Liver (tissue), 9 donors: Measurements from ENCODE around the gene JMJD1C. TPM values are rescaled to one million over a fixed set of nuclear protein-coding genes. Genes with fewer than 3 reads are reported as not detected.

Experiments
- DNase-seq: peaks from one replicate; pipeline ENCODE4 v3.0.0-alpha.2; 2017; ENCODE audit warnings: low spot score
- H3K27ac ChIP-seq, 2 donors: one replicate each; pipeline ENCODE4 v1.7.0; 2013; ENCODE audit warnings: inconsistent platforms in 2 of 2, low read length in 2 of 2, control low read depth in 1 of 2, low read depth in 1 of 2, mild to moderate bottlenecking in 1 of 2
- H3K27me3 ChIP-seq, 4 donors: one replicate each; pipeline versions ENCODE4 v1.6.1 to v1.7.0; 2013; ENCODE audit warnings: low read length in 3 of 4, inconsistent platforms in 1 of 4, mild to moderate bottlenecking in 1 of 4, moderate library complexity in 1 of 4; ENCODE audit not compliant: control insufficient read depth in 4 of 4, insufficient read depth in 4 of 4
- H3K36me3 ChIP-seq, 4 donors: one replicate each; pipeline versions ENCODE4 v1.6.1 to v1.7.0; 2013; ENCODE audit warnings: low read length in 3 of 4, mild to moderate bottlenecking in 3 of 4, low read depth in 1 of 4, moderate library complexity in 1 of 4; ENCODE audit not compliant: control insufficient read depth in 4 of 4, insufficient read depth in 3 of 4
- H3K4me1 ChIP-seq, 4 donors: one replicate each; pipeline versions ENCODE4 v1.6.1 to v1.7.0; 2013; ENCODE audit warnings: low read length in 3 of 4, mild to moderate bottlenecking in 3 of 4, moderate library complexity in 1 of 4; ENCODE audit not compliant: control insufficient read depth in 4 of 4, insufficient read depth in 4 of 4
- H3K4me3 ChIP-seq, 3 donors: one replicate each; pipeline versions ENCODE4 v1.6.1 to v1.7.0; 2013; ENCODE audit warnings: low read length in 3 of 3, control low read depth in 1 of 3, low read depth in 1 of 3, mild to moderate bottlenecking in 1 of 3
- H3K9ac ChIP-seq, 2 donors: one replicate each; pipeline ENCODE4 v1.7.0; 2013; ENCODE audit warnings: low read length in 2 of 2, mild to moderate bottlenecking in 2 of 2, moderate library complexity in 2 of 2, control low read depth in 1 of 2, low read depth in 1 of 2
- H3K9me3 ChIP-seq, 4 donors: one replicate each; pipeline versions ENCODE4 v1.6.1 to v1.7.0; 2013; ENCODE audit warnings: low read length in 3 of 4; ENCODE audit not compliant: control insufficient read depth in 4 of 4
- CTCF ChIP-seq: fragments of 150-350 bp; IDR thresholded peaks from 2 replicates; pipeline ENCODE4 v1.5.1; 2017; ENCODE audit warnings: improper control_type of control experiment, low read depth, low read length; ENCODE audit not compliant: missing input control
- EGR1 ChIP-seq, 2 donors: IDR thresholded peaks; 2 replicates each; pipeline ENCODE4 v1.6.1; 2016 to 2018; ENCODE audit warnings: antibody characterized with exemption in 2 of 2, low read depth in 2 of 2
- FOXA2 ChIP-seq: IDR thresholded peaks from 2 replicates; pipeline ENCODE4 v1.6.1; 2016; ENCODE audit warnings: antibody characterized with exemption
- GABPA ChIP-seq, 2 donors: IDR thresholded peaks in 1 of 2; conservative IDR thresholded peaks in 1 of 2; 2 replicates each; pipeline ENCODE4 v1.6.1; 2016; ENCODE audit warnings: antibody characterized with exemption in 2 of 2, mild to moderate bottlenecking in 1 of 2, moderate library complexity in 1 of 2
- HNF4A ChIP-seq, 2 donors: conservative IDR thresholded peaks; 2 replicates each; pipeline ENCODE4 v1.6.1; 2016; ENCODE audit warnings: antibody characterized with exemption in 2 of 2, mild to moderate bottlenecking in 2 of 2
- HNF4G ChIP-seq: IDR thresholded peaks from 2 replicates; pipeline ENCODE4 v1.6.1; 2016; ENCODE audit warnings: antibody characterized with exemption
- JUND ChIP-seq, 2 donors: IDR thresholded peaks; 2 replicates each; pipeline ENCODE4 v1.6.1; 2016; ENCODE audit warnings: antibody characterized with exemption in 2 of 2
- MAX ChIP-seq: IDR thresholded peaks from 2 replicates; pipeline ENCODE4 v1.6.1; 2016; ENCODE audit warnings: antibody characterized with exemption
- NR2F2 ChIP-seq: IDR thresholded peaks from 2 replicates; pipeline ENCODE4 v1.6.1; 2016; ENCODE audit warnings: antibody characterized with exemption
- RAD21 ChIP-seq, 2 donors: IDR thresholded peaks; 2 replicates each; pipeline ENCODE4 v1.6.1; 2016; ENCODE audit warnings: antibody characterized with exemption in 2 of 2, mild to moderate bottlenecking in 2 of 2
- REST ChIP-seq: IDR thresholded peaks from 2 replicates; pipeline ENCODE4 v1.6.1; 2016; ENCODE audit warnings: antibody characterized with exemption, mild to moderate bottlenecking
- RXRA ChIP-seq, 2 donors: IDR thresholded peaks; 2 replicates each; pipeline ENCODE4 v1.6.1; 2017 to 2018; ENCODE audit warnings: antibody characterized with exemption in 2 of 2, mild to moderate bottlenecking in 1 of 2
- SP1 ChIP-seq: IDR thresholded peaks from 2 replicates; pipeline ENCODE4 v1.6.1; 2018; ENCODE audit warnings: antibody characterized with exemption, mild to moderate bottlenecking
- TAF1 ChIP-seq: conservative IDR thresholded peaks from 2 replicates; pipeline ENCODE4 v1.6.1; 2016; ENCODE audit warnings: antibody characterized with exemption, mild to moderate bottlenecking
- YY1 ChIP-seq: IDR thresholded peaks from 2 replicates; pipeline ENCODE4 v1.6.1; 2016; ENCODE audit warnings: antibody characterized with exemption, mild to moderate bottlenecking
- ZBTB33 ChIP-seq: IDR thresholded peaks from 2 replicates; pipeline ENCODE4 v1.6.1; 2016; ENCODE audit warnings: antibody characterized with exemption
- WGBS: extraction: QIAGEN DNeasy Blood & Tissue Kit; methylation state at CpG from one replicate; pipeline ENCODE4 v1.1.7; 2013; 5-methylcytosine and 5-hydroxymethylcytosine counted together
- polyA plus RNA-seq, 2 donors: library from polyadenylated mRNA; stranded (reverse) in 1 of 2; unstranded in 1 of 2; fragments of 200-250 nt in 1 of 2; fragments of >200 nt in 1 of 2; fragmentation: Nextera tagmentation in 1 of 2; extraction: Ambion mirVana in 1 of 2; gene quantifications; one replicate each; pipeline versions ENCODE4 v1.2.1 to v1.2.3, GENCODE V29; 2013 to 2015
- total RNA-seq, 2 donors: library from RNA; depleted of rRNA; stranded (reverse); fragments of >200 nt; gene quantifications; one replicate each; pipeline ENCODE4 v1.2.3, GENCODE V29; 2014
- donor health status: healthy.
- donor health status: healthy.
- donor health status: healthy.
- donor health status: healthy.
- donor health status: healthy.

Gene JMJD1C
- total and polyA plus RNA-seq, 4 donors = 11.0 to 93.1 (median 56.0) TPM

- TF ChIP-seq HNF4G = no peak
- TF ChIP-seq CTCF = no peak
- TF ChIP-seq JUND (IDR thresholded peaks at IDR 0.05) = no peak
- no peak for TF ChIP-seq TAF1
- no peak for TF ChIP-seq YY1
- TF ChIP-seq RAD21 (IDR thresholded peaks at IDR 0.05) = no peak
- TF ChIP-seq NR2F2 = no peak
- no peak for TF ChIP-seq ZBTB33
- no peak for TF ChIP-seq REST
- no peak for TF ChIP-seq EGR1 (IDR thresholded peaks at IDR 0.05; ENCODE audit: low read depth in 2 of 2)
- TF ChIP-seq GABPA (IDR thresholded peaks at IDR 0.05 in 1 of 2, conservative IDR thresholded peaks at IDR 0.05 in 1 of 2) = no peak
- no peak for TF ChIP-seq SP1
- TF ChIP-seq FOXA2 = no peak
- no peak for TF ChIP-seq RXRA (IDR thresholded peaks at IDR 0.05)
- DNase-seq = no peak
- H3K4me3 ChIP-seq = no peak overlapping the region
- H3K9ac ChIP-seq = no peak overlapping the region
- peaks cover 2 to 27% (median 24%) of the 10 kb centered on the region in 4 donors for H3K4me1 ChIP-seq
- H3K27ac ChIP-seq = no peak overlapping the region
- 97% methylated on average over 2 of the region's 2 CpGs for WGBS
- no peaks in the 10 kb centered on the region for H3K36me3 ChIP-seq
- H3K27me3 ChIP-seq = no peaks in the 10 kb centered on the region
- no peaks in the 10 kb centered on the region for H3K9me3 ChIP-seq
These were observed 96.1 kb downstream of the JMJD1C start for GRCh38 chr10:63369711-63370110.

GRCh38 chr10:63368365-63368764 lies 97.4 kb downstream of the JMJD1C start:
- Histone ChIP-seq H3K9me3 (no peaks in the 10 kb centered on the region), H3K27ac (no peak overlapping the region), H3K27me3 (no peaks in the 10 kb centered on the region), H3K36me3 (no peaks in the 10 kb centered on the region), H3K4me3 (no peak overlapping the region), H3K4me1 (peaks cover 2 to 31% (median 26%) of the 10 kb centered on the region in 4 donors), H3K9ac (no peak overlapping the region)
- no peak for TF ChIP-seq HNF4A (conservative IDR thresholded peaks at IDR 0.05)
- no peak for TF ChIP-seq MAX
- no peak for TF ChIP-seq TAF1
- no peak for TF ChIP-seq ZBTB33
- no peak for DNase-seq
- WGBS = 74% methylated on average over 4 of the region's 4 CpGs
